ENCODE measurements around the gene SH3PXD2A.
A peak's percentile ranks its signal among the peaks of the same experiment; 100 is the strongest.

SH3PXD2A gene

GRCh38 chr10:103781329-103782061, 73.9 kb downstream of the SH3PXD2A start:
- DNase-seq = peak in 1 of 2 experiments; percentile 7
- no peak for TF ChIP-seq POLR2A (IDR thresholded peaks at IDR 0.05; ENCODE audit: low read length)
- no peak for TF ChIP-seq GATA1 (IDR thresholded peaks at IDR 0.05; ENCODE audit: low read depth, low read length)

GRCh38 chr10:103780242-103781149, 74.9 kb downstream of the SH3PXD2A start:
- TF ChIP-seq GATA1 (IDR thresholded peaks at IDR 0.05; ENCODE audit: low read depth, low read length) (no peak), POLR2A (IDR thresholded peaks at IDR 0.05; ENCODE audit: low read length) (no peak)
- DNase-seq = no peak

GRCh38 chr10:103778358-103779139, 76.8 kb downstream of the SH3PXD2A start:
- TF ChIP-seq GATA1 (IDR thresholded peaks at IDR 0.05; ENCODE audit: low read depth, low read length) (no peak), POLR2A (IDR thresholded peaks at IDR 0.05; ENCODE audit: low read length) (no peak)
- no peak for DNase-seq

DNA sequence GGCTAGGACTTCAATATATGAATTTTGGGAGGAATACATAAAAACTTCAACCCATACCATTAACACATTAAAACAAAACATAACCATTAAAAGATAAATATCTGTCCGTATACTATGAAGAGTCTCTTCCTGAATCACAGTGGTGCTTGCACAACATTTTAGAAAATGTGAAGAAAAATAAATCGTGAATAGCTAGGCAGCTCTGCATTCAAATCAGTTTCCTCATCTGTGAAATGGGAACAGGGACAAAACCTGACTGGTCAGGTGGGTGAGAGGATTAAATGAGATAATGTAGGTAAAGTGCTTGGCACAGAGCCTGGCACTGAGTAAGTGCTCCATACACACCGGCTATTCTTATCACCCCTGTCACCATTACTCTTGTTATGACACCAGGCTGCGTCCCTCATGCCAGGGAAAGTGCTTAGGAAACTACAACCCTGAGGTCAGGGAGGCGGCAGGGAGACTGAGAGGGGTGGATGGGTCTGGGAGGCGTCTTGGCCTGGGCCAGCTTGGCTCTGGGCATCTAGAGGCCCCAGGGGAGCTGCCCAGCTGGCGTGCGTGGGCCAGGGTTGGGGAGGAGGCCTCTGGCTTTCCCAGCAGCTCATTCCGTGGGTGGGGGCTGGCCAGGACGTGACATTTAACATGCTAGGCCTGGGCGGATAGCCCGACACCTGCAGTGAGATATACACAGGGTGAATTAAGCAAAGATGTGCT, 78.3 kb downstream of the SH3PXD2A start:
- no peak for DNase-seq
- TF ChIP-seq GATA1 (IDR thresholded peaks at IDR 0.05; ENCODE audit: low read depth, low read length) = no peak
- no peak for TF ChIP-seq POLR2A (IDR thresholded peaks at IDR 0.05; ENCODE audit: low read length)

DNA sequence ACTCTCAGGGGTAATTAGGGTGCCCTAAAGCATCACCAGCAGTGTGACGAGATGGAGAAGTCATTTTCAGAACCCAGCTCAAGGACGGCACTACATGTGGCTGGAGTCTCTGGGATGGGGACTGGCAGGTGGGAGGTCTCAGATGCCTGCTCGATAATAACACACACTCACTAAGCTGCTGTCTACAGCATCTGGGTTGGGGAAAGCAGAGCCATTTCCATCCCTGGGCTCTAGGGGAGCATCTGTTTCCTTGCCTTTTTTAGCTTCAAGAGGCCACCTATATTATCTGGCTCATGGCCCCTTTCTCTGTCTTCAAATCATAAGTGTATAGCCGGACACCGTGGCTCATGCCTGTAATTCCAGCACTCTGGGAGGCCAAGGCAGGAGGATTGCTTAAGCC, 79.6 kb downstream of the SH3PXD2A start:
- DNase-seq = no peak
- no peak for TF ChIP-seq POLR2A (IDR thresholded peaks at IDR 0.05; ENCODE audit: low read length)
- no peak for TF ChIP-seq GATA1 (IDR thresholded peaks at IDR 0.05; ENCODE audit: low read depth, low read length)

GRCh38 chr10:103772846-103773245, 82.5 kb downstream of the SH3PXD2A start:
- DNase-seq = peak in 1 of 2 experiments; percentile 47

- DNase-seq = peak; percentile 79 to 88
These were observed 83.1 kb downstream of the SH3PXD2A start for GRCh38 chr10:103772096-103772845.

DNA sequence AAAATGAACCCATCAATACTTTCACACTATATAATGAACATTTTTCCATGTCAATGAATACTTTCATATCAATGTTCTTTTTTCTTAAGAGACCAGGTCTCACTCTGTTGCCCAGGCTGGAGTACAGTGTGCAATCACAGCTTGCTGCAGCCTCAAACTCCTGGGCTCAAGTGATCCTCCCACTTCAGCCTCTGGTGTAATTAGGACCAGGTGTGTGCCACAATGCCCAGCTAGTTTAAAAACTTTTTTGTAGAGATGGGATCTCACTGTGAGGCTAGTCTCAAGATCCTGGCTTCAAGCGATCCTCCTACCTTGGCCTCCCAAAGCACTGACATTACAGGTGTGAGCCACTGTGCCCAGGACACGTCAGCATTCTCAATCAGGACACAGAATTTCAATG, 85.2 kb downstream of the SH3PXD2A start:
- TF ChIP-seq GATA1 (IDR thresholded peaks at IDR 0.05; ENCODE audit: low read depth, low read length) = no peak
- no peak for TF ChIP-seq POLR2A (IDR thresholded peaks at IDR 0.05; ENCODE audit: low read length)
- no peak for DNase-seq

More at GRCh38 chr10:103772096-103772845, 83.1 kb downstream of the SH3PXD2A start:
- TF ChIP-seq POLR2A (IDR thresholded peaks at IDR 0.05; ENCODE audit: low read length) (no peak), GATA1 (IDR thresholded peaks at IDR 0.05; ENCODE audit: low read depth, low read length) (no peak)

- DNase-seq = no peak
- no peak for TF ChIP-seq GATA1 (IDR thresholded peaks at IDR 0.05; ENCODE audit: low read depth, low read length)
These were observed 86.2 kb downstream of the SH3PXD2A start for GRCh38 chr10:103769176-103769575.

DNA sequence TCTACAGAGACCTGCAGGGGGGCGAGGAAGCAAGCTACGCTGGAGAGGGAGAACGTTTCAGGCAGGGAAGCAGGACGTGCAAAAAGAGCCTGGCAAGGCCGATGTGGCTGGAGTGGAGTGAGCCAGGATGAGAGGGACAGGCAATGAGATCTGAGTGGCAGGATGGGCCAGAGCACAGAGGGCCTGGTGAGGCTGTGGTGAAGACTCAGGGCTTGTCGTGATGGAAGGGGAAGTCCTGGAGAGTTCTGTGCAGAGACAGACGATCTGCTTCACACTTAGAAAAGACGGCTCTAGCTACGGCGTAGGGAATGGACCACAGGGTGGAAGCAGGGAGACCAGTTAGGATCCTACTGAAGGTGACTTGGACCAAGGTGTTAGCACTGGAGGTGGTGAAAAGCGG, 87.0 kb downstream of the SH3PXD2A start:
- TF ChIP-seq GATA1 (IDR thresholded peaks at IDR 0.05; ENCODE audit: low read depth, low read length) (no peak), POLR2A (IDR thresholded peaks at IDR 0.05; ENCODE audit: low read length) (no peak)
- no peak for DNase-seq

DNA sequence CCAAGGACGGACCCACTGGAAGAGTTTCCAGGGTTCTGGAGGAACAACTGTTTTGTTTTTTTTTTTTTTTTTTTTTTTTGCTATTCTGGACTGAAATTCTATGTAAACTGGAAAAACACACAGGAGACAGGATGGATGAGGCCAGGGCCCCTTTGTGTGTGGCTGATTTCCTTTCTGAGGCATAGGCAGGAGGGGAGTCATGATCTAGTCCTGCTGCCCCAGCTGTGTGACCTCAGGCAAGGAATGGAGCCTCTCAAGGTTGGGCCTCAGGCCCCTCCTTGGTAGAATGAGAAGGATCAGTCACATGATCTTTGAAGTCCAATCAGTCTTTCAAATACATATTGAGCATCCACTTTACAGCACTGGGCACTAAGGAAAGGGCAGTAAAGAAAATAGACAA, 87.6 kb downstream of the SH3PXD2A start:
- no peak for TF ChIP-seq POLR2A (IDR thresholded peaks at IDR 0.05; ENCODE audit: low read length)
- no peak for TF ChIP-seq GATA1 (IDR thresholded peaks at IDR 0.05; ENCODE audit: low read depth, low read length)
- DNase-seq = no peak

DNA sequence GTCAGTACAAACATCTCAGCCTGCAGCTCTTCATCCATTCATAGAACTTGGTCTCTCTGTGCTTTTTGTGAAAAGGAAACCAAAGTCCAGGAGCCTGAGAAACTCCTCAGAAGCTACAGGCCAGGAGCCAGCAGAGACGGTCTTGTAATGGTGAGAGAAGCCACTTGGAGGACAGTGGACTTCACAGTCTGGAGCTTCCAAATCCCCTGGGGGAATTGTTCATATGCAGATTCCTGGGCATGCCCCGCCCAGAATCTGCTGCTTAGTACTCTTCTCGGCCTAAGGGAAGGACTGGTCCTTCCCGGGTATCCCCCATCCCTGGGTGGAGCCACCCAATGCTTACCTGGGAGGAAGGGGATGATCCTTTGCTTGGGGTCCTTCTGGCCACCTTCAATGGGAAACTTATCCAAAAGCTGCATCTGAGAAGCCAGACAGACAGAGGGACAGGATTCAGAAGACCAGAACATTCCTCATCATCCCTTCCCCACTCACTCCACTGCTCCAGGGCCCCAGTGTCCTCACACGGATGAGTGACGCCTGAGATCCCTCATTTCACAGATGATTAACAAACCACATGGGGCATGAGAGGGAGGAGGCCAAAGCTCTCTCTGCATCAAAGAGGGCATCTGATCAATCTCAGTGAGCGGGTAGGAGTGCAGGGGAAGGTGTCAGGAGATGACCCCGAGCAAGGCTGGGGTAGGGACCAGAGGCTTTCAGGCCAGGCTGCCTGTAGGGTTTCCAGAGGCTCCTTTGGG, 88.4 kb downstream of the SH3PXD2A start:
- TF ChIP-seq GATA1 (IDR thresholded peaks at IDR 0.05; ENCODE audit: low read depth, low read length) (no peak), POLR2A (IDR thresholded peaks at IDR 0.05; ENCODE audit: low read length) (no peak)
- DNase-seq = no peak
